ENCODE results near the gene CDK5. TPM values are rescaled to one million over a fixed set of nuclear protein-coding genes. Genes with fewer than 3 reads are reported as not detected.

The CDK5 gene
- total and polyA plus RNA-seq, 9 of the 15 experiments (the other 6 are each of a cell fraction or from before 2014, with no cell fraction given), result 3.2 to 38.0 (median 27.5) TPM

DNA sequence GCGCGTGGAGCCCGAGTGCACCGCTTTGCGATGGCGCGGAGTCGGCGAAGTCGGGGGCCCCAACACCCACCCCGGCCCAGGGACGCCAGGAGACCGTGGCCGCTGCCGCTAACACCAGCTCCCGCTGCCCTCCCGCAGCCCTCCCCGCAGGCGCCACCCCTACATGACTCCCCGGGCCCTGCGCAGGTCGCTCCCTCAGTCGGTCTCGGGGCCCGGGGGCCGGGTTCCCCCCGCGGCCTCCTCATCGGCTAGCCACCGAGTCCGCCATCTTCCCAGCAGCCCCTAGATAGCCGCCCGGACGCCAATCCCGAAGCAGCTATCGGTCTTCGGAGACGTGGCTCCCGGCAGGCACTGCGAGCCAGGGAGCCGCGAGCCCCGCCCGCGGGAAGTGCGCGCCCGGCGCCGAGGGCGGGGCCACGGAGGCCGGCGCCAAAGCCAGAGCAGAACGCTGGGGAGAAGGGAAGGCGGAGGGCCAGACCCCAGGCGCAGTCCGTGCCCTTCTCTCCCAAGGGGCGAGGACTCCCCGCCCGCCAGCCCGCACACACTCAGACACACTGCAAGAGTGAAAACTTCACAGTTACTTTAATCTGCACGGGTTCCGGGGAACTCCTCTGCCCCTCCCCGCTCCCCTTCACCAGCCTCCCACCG is 22.9 kb upstream of the CDK5 start, which contains the start of gene FASTK (continued):
- TF ChIP-seq ELF4 (CRISPR knock-in tag; IDR thresholded peaks at IDR 0.05) (no peak), KHSRP (IDR thresholded peaks at IDR 0.05) (no peak), SIX5 (IDR thresholded peaks at IDR 0.05; ENCODE audit: borderline replicate concordance in 1 of 2, insufficient read depth in 1 of 2, low read depth in 1 of 2, low read length in 2 of 2) (no peak), OTX1 (CRISPR knock-in tag; IDR thresholded peaks at IDR 0.05) (peak; percentile 78), FOS (IDR thresholded peaks at IDR 0.05; ENCODE audit: extremely low read depth, insufficient read length) (no peak), MED1 (CRISPR knock-in tag; IDR thresholded peaks at IDR 0.05; ENCODE audit: borderline replicate concordance) (no peak), MECOM (CRISPR knock-in tag; IDR thresholded peaks at IDR 0.05) (no peak), IRF2 (CRISPR knock-in tag; IDR thresholded peaks at IDR 0.05) (no peak; the same call in 1 of the 2 replicates), SUPT5H (IDR thresholded peaks at IDR 0.05) (peak; percentile 95), TCFL5 (CRISPR knock-in tag; conservative IDR thresholded peaks at IDR 0.05) (no peak), ZNF57 (CRISPR knock-in tag; IDR thresholded peaks at IDR 0.05) (0 out of 2 replicates have a peak, but pooled peaks have one; percentile 57), ZNF431 (CRISPR knock-in tag; IDR thresholded peaks at IDR 0.05) (no peak; the same call in 1 of the 2 replicates), BRD9 (IDR thresholded peaks at IDR 0.05; ENCODE audit: low read depth, partially characterized antibody) (no peak), CBFB (CRISPR knock-in tag; IDR thresholded peaks at IDR 0.05) (no peak), GABPB2 (CRISPR knock-in tag; conservative IDR thresholded peaks at IDR 0.05) (peak; percentile 80; the same call in 1 of the 2 replicates), GTF2A2 (tag; IDR thresholded peaks at IDR 0.05) (0 out of 2 replicates have a peak, but pooled peaks have one; percentile 43), NR1H2 (CRISPR knock-in tag; IDR thresholded peaks at IDR 0.05) (peak; percentile 56; the same call in 1 of the 2 replicates), FIP1L1 (IDR thresholded peaks at IDR 0.05; ENCODE audit: low read depth, low read length, poor library complexity, severe bottlenecking) (peak; percentile 22), RAD51 (IDR thresholded peaks at IDR 0.05; ENCODE audit: borderline replicate concordance, low read depth) (no peak), STAG1 (CRISPR knock-in tag; IDR thresholded peaks at IDR 0.05; ENCODE audit: borderline replicate concordance) (no peak), KLF13 (tag; IDR thresholded peaks at IDR 0.05; ENCODE audit: borderline replicate concordance, low read depth) (no peak), TARDBP (IDR thresholded peaks at IDR 0.05) (peak; percentile 39)
- TF ChIP-seq, protein P1, sequence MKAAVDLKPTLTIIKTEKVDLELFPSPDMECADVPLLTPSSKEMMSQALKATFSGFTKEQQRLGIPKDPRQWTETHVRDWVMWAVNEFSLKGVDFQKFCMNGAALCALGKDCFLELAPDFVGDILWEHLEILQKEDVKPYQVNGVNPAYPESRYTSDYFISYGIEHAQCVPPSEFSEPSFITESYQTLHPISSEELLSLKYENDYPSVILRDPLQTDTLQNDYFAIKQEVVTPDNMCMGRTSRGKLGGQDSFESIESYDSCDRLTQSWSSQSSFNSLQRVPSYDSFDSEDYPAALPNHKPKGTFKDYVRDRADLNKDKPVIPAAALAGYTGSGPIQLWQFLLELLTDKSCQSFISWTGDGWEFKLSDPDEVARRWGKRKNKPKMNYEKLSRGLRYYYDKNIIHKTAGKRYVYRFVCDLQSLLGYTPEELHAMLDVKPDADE (conservative IDR thresholded peaks at IDR 0.05; ENCODE audit: control insufficient read depth, low read depth, low read length), result peak; percentile 15; the same call in 1 of the 2 replicates
- TF ChIP-seq, protein P2, sequence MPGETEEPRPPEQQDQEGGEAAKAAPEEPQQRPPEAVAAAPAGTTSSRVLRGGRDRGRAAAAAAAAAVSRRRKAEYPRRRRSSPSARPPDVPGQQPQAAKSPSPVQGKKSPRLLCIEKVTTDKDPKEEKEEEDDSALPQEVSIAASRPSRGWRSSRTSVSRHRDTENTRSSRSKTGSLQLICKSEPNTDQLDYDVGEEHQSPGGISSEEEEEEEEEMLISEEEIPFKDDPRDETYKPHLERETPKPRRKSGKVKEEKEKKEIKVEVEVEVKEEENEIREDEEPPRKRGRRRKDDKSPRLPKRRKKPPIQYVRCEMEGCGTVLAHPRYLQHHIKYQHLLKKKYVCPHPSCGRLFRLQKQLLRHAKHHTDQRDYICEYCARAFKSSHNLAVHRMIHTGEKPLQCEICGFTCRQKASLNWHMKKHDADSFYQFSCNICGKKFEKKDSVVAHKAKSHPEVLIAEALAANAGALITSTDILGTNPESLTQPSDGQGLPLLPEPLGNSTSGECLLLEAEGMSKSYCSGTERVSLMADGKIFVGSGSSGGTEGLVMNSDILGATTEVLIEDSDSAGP (CRISPR knock-in tag; IDR thresholded peaks at IDR 0.05), result no peak
- TF ChIP-seq, protein P3, sequence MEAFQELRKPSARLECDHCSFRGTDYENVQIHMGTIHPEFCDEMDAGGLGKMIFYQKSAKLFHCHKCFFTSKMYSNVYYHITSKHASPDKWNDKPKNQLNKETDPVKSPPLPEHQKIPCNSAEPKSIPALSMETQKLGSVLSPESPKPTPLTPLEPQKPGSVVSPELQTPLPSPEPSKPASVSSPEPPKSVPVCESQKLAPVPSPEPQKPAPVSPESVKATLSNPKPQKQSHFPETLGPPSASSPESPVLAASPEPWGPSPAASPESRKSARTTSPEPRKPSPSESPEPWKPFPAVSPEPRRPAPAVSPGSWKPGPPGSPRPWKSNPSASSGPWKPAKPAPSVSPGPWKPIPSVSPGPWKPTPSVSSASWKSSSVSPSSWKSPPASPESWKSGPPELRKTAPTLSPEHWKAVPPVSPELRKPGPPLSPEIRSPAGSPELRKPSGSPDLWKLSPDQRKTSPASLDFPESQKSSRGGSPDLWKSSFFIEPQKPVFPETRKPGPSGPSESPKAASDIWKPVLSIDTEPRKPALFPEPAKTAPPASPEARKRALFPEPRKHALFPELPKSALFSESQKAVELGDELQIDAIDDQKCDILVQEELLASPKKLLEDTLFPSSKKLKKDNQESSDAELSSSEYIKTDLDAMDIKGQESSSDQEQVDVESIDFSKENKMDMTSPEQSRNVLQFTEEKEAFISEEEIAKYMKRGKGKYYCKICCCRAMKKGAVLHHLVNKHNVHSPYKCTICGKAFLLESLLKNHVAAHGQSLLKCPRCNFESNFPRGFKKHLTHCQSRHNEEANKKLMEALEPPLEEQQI (IDR thresholded peaks at IDR 0.05), result no peak

Data from K562 (cell line).